GM23338 (cell line): ENCODE results near the gene MYL11. TPM values are rescaled to one million over a fixed set of nuclear protein-coding genes. Genes with fewer than 3 reads are reported as not detected.

Experiments used
- ATAC-seq: fragments of 200-7000 bp; cut with Tn5 transposase; 3 replicates; pipeline ENCODE4 v1.9.1; 2020
- DNase-seq: peaks from one replicate; pipeline ENCODE4 v3.0.0-alpha.2; 2015; ENCODE audit warnings: low spot score
- H2AFZ ChIP-seq: fragments of 200-600 bp; sonication (generic); 2 replicates; pipeline ENCODE4 v1.8.0; 2016; ENCODE audit warnings: antibody characterized with exemption, mild to moderate bottlenecking, moderate library complexity
- H3F3A ChIP-seq: fragments of 200-600 bp; sonication (generic); replicated peaks from 2 replicates; pipeline ENCODE4 v1.8.0; 2017; ENCODE audit warnings: antibody characterized with exemption, mixed run types, low read depth
- H3K27ac ChIP-seq: fragments of 200-600 bp; sonication (generic); 2 replicates; pipeline ENCODE4 v1.6.1; 2016; ENCODE audit warnings: low read depth
- H3K27me3 ChIP-seq: fragments of 200-600 bp; sonication (generic); 2 replicates; pipeline ENCODE4 v1.8.0; 2016; ENCODE audit warnings: mild to moderate bottlenecking, mixed run types, moderate library complexity; ENCODE audit not compliant: insufficient read depth
- H3K36me3 ChIP-seq: fragments of 200-600 bp; sonication (generic); 2 replicates; pipeline ENCODE4 v1.8.0; 2016; ENCODE audit warnings: mild to moderate bottlenecking; ENCODE audit not compliant: insufficient read depth
- H3K4me1 ChIP-seq: fragments of 200-600 bp; sonication (generic); 2 replicates; pipeline ENCODE4 v1.8.0; 2016; ENCODE audit warnings: mild to moderate bottlenecking, moderate library complexity; ENCODE audit not compliant: insufficient read depth
- H3K4me2 ChIP-seq: fragments of 200-600 bp; sonication (generic); 2 replicates; pipeline ENCODE4 v1.7.1; 2017; ENCODE audit warnings: mixed run types
- H3K4me3 ChIP-seq: fragments of 200-600 bp; sonication (generic); 2 replicates; pipeline ENCODE4 v1.6.1; 2016; ENCODE audit warnings: mixed run types
- H3K79me2 ChIP-seq: fragments of 200-600 bp; sonication (generic); replicated peaks from 2 replicates; pipeline ENCODE4 v1.8.0; 2017; ENCODE audit warnings: mild to moderate bottlenecking; ENCODE audit not compliant: insufficient read depth
- H3K9me2 ChIP-seq: fragments of 200-600 bp; sonication (generic); 2 replicates; pipeline ENCODE4 v1.8.0; 2017; ENCODE audit not compliant: insufficient read depth
- H4K20me1 ChIP-seq: fragments of 200-600 bp; sonication (generic); replicated peaks from 2 replicates; pipeline ENCODE4 v1.8.0; 2017; ENCODE audit warnings: mild to moderate bottlenecking; ENCODE audit not compliant: insufficient read depth
- H3K27ac Mint-ChIP-seq: 2 replicates; pipeline ENCODE4 v1.8.0; 2020; ENCODE audit warnings: inconsistent platforms, mild to moderate bottlenecking, moderate library complexity, mixed read lengths
- H3K27me3 Mint-ChIP-seq: 3 replicates; pipeline ENCODE4 v1.8.0; 2022; ENCODE audit warnings: low read depth, mild to moderate bottlenecking, moderate library complexity, mixed read lengths, inconsistent platforms; ENCODE audit not compliant: insufficient read depth, poor library complexity
- H3K36me3 Mint-ChIP-seq: 3 replicates; pipeline ENCODE4 v1.8.0; 2021; ENCODE audit warnings: low read depth, mild to moderate bottlenecking, inconsistent platforms, moderate library complexity, mixed read lengths
- H3K4me1 Mint-ChIP-seq: 3 replicates; pipeline ENCODE4 v1.8.0; 2020; ENCODE audit warnings: mild to moderate bottlenecking, inconsistent platforms, mixed read lengths
- H3K4me3 Mint-ChIP-seq: 3 replicates; pipeline ENCODE4 v1.8.0; 2021; ENCODE audit warnings: moderate library complexity, mild to moderate bottlenecking, inconsistent platforms, mixed read lengths
- H3K9me3 Mint-ChIP-seq: 3 replicates; pipeline ENCODE4 v1.8.0; 2020; ENCODE audit warnings: moderate library complexity, mild to moderate bottlenecking, inconsistent platforms, mixed read lengths
- CREB1 ChIP-seq: fragments of 250-450 bp; sonication (Bioruptor Pico); IDR thresholded peaks from 2 replicates; pipeline ENCODE4 v1.5.0; 2020; ENCODE audit warnings: low read depth, mild to moderate bottlenecking, moderate library complexity
- NANOG ChIP-seq: IDR thresholded peaks from 2 replicates; pipeline ENCODE4 v1.6.1; 2016; ENCODE audit warnings: antibody characterized with exemption, borderline replicate concordance
- POLR2AphosphoS5 ChIP-seq: IDR thresholded peaks from 2 replicates; pipeline ENCODE4 v1.6.1; 2016; ENCODE audit warnings: antibody characterized with exemption, low read depth
- ZNF114 ChIP-seq: fragments of 250-450 bp; sonication (Bioruptor Pico); IDR thresholded peaks from 2 replicates; pipeline ENCODE4 v1.5.0; 2020; ENCODE audit warnings: mild to moderate bottlenecking, moderate library complexity
- polyA plus RNA-seq: library from polyadenylated mRNA; unstranded; fragments of >200 nt; fragmentation: Nextera tagmentation; extraction: Ambion mirVana; gene quantifications from 2 replicates; pipeline ENCODE4 v1.2.1, GENCODE V29; 2016
- total RNA-seq: library from RNA; depleted of rRNA; stranded (reverse); fragments of >200 nt; shearing (Covaris generic); gene quantifications from 2 replicates; pipeline ENCODE4 v1.2.3, GENCODE V29; 2014
- TF ChIP-seq, protein P1 (sequence below): fragments of 250-450 bp; sonication (Bioruptor Pico); IDR thresholded peaks from 2 replicates; pipeline ENCODE4 v1.5.0; 2020; ENCODE audit warnings: mild to moderate bottlenecking, moderate library complexity
- TF ChIP-seq, protein P2 (sequence below): IDR thresholded peaks from 2 replicates; pipeline ENCODE4 v1.6.1; 2016; ENCODE audit warnings: antibody characterized with exemption

MYL11 gene
- total and polyA plus RNA-seq, 2 experiments from 2014 or later, result 3.5 TPM; not detected in 1

DNA sequence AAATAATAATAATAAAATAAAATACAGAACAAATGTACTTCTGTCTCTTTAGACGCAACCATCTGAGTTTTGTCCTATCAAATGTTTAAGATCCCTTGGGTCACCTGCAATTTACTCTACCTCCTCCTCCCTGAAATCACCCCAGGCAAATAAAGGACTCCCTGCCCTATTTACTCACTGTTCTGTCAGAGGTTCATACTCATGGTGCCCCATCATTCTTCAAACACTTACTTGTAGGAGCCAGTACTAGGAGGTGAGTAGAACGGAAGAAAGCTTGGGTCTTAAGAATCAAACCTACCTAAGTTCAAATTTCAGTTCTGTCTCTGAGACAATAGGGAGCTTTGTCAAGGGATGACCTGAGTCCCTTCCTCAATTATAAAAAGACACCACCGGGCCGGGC is 8.1 kb upstream of the MYL11 start:
- peaks cover 16% of the 10 kb centered on the region for H3K27me3 Mint-ChIP-seq
- TF ChIP-seq POLR2AphosphoS5 (no peak), ZNF114 (CRISPR knock-in tag) (no peak), CREB1 (CRISPR knock-in tag) (no peak), NANOG (no peak)
- TF ChIP-seq, protein P1, sequence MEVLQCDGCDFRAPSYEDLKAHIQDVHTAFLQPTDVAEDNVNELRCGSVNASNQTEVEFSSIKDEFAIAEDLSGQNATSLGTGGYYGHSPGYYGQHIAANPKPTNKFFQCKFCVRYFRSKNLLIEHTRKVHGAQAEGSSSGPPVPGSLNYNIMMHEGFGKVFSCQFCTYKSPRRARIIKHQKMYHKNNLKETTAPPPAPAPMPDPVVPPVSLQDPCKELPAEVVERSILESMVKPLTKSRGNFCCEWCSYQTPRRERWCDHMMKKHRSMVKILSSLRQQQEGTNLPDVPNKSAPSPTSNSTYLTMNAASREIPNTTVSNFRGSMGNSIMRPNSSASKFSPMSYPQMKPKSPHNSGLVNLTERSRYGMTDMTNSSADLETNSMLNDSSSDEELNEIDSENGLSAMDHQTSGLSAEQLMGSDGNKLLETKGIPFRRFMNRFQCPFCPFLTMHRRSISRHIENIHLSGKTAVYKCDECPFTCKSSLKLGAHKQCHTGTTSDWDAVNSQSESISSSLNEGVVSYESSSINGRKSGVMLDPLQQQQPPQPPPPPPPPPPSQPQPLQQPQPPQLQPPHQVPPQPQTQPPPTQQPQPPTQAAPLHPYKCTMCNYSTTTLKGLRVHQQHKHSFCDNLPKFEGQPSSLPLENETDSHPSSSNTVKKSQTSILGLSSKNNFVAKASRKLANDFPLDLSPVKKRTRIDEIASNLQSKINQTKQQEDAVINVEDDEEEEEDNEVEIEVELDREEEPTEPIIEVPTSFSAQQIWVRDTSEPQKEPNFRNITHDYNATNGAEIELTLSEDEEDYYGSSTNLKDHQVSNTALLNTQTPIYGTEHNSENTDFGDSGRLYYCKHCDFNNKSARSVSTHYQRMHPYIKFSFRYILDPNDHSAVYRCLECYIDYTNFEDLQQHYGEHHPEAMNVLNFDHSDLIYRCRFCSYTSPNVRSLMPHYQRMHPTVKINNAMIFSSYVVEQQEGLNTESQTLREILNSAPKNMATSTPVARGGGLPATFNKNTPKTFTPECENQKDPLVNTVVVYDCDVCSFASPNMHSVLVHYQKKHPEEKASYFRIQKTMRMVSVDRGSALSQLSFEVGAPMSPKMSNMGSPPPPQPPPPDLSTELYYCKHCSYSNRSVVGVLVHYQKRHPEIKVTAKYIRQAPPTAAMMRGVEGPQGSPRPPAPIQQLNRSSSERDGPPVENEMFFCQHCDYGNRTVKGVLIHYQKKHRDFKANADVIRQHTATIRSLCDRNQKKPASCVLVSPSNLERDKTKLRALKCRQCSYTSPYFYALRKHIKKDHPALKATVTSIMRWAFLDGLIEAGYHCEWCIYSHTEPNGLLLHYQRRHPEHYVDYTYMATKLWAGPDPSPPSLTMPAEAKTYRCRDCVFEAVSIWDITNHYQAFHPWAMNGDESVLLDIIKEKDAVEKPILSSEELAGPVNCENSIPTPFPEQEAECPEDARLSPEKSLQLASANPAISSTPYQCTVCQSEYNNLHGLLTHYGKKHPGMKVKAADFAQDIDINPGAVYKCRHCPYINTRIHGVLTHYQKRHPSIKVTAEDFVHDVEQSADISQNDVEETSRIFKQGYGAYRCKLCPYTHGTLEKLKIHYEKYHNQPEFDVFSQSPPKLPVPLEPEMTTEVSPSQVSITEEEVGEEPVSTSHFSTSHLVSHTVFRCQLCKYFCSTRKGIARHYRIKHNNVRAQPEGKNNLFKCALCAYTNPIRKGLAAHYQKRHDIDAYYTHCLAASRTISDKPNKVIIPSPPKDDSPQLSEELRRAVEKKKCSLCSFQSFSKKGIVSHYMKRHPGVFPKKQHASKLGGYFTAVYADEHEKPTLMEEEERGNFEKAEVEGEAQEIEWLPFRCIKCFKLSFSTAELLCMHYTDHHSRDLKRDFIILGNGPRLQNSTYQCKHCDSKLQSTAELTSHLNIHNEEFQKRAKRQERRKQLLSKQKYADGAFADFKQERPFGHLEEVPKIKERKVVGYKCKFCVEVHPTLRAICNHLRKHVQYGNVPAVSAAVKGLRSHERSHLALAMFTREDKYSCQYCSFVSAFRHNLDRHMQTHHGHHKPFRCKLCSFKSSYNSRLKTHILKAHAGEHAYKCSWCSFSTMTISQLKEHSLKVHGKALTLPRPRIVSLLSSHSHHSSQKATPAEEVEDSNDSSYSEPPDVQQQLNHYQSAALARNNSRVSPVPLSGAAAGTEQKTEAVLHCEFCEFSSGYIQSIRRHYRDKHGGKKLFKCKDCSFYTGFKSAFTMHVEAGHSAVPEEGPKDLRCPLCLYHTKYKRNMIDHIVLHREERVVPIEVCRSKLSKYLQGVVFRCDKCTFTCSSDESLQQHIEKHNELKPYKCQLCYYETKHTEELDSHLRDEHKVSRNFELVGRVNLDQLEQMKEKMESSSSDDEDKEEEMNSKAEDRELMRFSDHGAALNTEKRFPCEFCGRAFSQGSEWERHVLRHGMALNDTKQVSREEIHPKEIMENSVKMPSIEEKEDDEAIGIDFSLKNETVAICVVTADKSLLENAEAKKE (CRISPR knock-in tag), result no peak
- TF ChIP-seq, protein P2, sequence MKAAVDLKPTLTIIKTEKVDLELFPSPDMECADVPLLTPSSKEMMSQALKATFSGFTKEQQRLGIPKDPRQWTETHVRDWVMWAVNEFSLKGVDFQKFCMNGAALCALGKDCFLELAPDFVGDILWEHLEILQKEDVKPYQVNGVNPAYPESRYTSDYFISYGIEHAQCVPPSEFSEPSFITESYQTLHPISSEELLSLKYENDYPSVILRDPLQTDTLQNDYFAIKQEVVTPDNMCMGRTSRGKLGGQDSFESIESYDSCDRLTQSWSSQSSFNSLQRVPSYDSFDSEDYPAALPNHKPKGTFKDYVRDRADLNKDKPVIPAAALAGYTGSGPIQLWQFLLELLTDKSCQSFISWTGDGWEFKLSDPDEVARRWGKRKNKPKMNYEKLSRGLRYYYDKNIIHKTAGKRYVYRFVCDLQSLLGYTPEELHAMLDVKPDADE, result no peak
- no peaks in the 10 kb centered on the region for H3K27me3 ChIP-seq
- ATAC-seq (no peak), DNase-seq (no peak)
- H3K9me2 ChIP-seq, result no peaks in the 10 kb centered on the region
- H3K27ac Mint-ChIP-seq, result no peak overlapping the region
- H2AFZ ChIP-seq, result no peak overlapping the region
- peaks cover 11% of the 10 kb centered on the region for H3K4me1 ChIP-seq
- peaks cover 40% of the 10 kb centered on the region for H3K79me2 ChIP-seq
- H3K4me3 ChIP-seq, result no peak overlapping the region
- no peaks in the 10 kb centered on the region for H3F3A ChIP-seq
- no peaks in the 10 kb centered on the region; the same call in 2 of the 3 replicates for H3K9me3 Mint-ChIP-seq
- H3K36me3 ChIP-seq, result no peaks in the 10 kb centered on the region
- no peak overlapping the region for H3K4me2 ChIP-seq
- no peak overlapping the region; the same call in 2 of the 3 replicates for H3K4me3 Mint-ChIP-seq
- H3K27ac ChIP-seq, result no peak overlapping the region
- H3K4me1 Mint-ChIP-seq, result peaks cover 28% of the 10 kb centered on the region
- peaks cover 18% of the 10 kb centered on the region for H3K36me3 Mint-ChIP-seq
- H4K20me1 ChIP-seq, result peaks cover 14% of the 10 kb centered on the region
